GM23338 (cell line): ENCODE data around the gene CYFIP1. TPM values are rescaled to one million over a fixed set of nuclear protein-coding genes. Genes with fewer than 3 reads are reported as not detected.

Source experiments
- ATAC-seq: fragments of 200-7000 bp; cut with Tn5 transposase; 3 replicates; pipeline ENCODE4 v1.9.1; 2020
- DNase-seq: peaks from one replicate; pipeline ENCODE4 v3.0.0-alpha.2; 2015; ENCODE audit warnings: low spot score
- H2AFZ ChIP-seq: fragments of 200-600 bp; sonication (generic); 2 replicates; pipeline ENCODE4 v1.8.0; 2016; ENCODE audit warnings: antibody characterized with exemption, mild to moderate bottlenecking, moderate library complexity
- H3F3A ChIP-seq: fragments of 200-600 bp; sonication (generic); replicated peaks from 2 replicates; pipeline ENCODE4 v1.8.0; 2017; ENCODE audit warnings: antibody characterized with exemption, mixed run types, low read depth
- H3K27ac ChIP-seq: fragments of 200-600 bp; sonication (generic); 2 replicates; pipeline ENCODE4 v1.6.1; 2016; ENCODE audit warnings: low read depth
- H3K27me3 ChIP-seq: fragments of 200-600 bp; sonication (generic); 2 replicates; pipeline ENCODE4 v1.8.0; 2016; ENCODE audit warnings: mild to moderate bottlenecking, mixed run types, moderate library complexity; ENCODE audit not compliant: insufficient read depth
- H3K36me3 ChIP-seq: fragments of 200-600 bp; sonication (generic); 2 replicates; pipeline ENCODE4 v1.8.0; 2016; ENCODE audit warnings: mild to moderate bottlenecking; ENCODE audit not compliant: insufficient read depth
- H3K4me1 ChIP-seq: fragments of 200-600 bp; sonication (generic); 2 replicates; pipeline ENCODE4 v1.8.0; 2016; ENCODE audit warnings: mild to moderate bottlenecking, moderate library complexity; ENCODE audit not compliant: insufficient read depth
- H3K4me2 ChIP-seq: fragments of 200-600 bp; sonication (generic); 2 replicates; pipeline ENCODE4 v1.7.1; 2017; ENCODE audit warnings: mixed run types
- H3K4me3 ChIP-seq: fragments of 200-600 bp; sonication (generic); 2 replicates; pipeline ENCODE4 v1.6.1; 2016; ENCODE audit warnings: mixed run types
- H3K79me2 ChIP-seq: fragments of 200-600 bp; sonication (generic); replicated peaks from 2 replicates; pipeline ENCODE4 v1.8.0; 2017; ENCODE audit warnings: mild to moderate bottlenecking; ENCODE audit not compliant: insufficient read depth
- H3K9me2 ChIP-seq: fragments of 200-600 bp; sonication (generic); 2 replicates; pipeline ENCODE4 v1.8.0; 2017; ENCODE audit not compliant: insufficient read depth
- H4K20me1 ChIP-seq: fragments of 200-600 bp; sonication (generic); replicated peaks from 2 replicates; pipeline ENCODE4 v1.8.0; 2017; ENCODE audit warnings: mild to moderate bottlenecking; ENCODE audit not compliant: insufficient read depth
- H3K27ac Mint-ChIP-seq: 2 replicates; pipeline ENCODE4 v1.8.0; 2020; ENCODE audit warnings: inconsistent platforms, mild to moderate bottlenecking, moderate library complexity, mixed read lengths
- H3K27me3 Mint-ChIP-seq: 3 replicates; pipeline ENCODE4 v1.8.0; 2022; ENCODE audit warnings: low read depth, mild to moderate bottlenecking, moderate library complexity, mixed read lengths, inconsistent platforms; ENCODE audit not compliant: insufficient read depth, poor library complexity
- H3K36me3 Mint-ChIP-seq: 3 replicates; pipeline ENCODE4 v1.8.0; 2021; ENCODE audit warnings: low read depth, mild to moderate bottlenecking, inconsistent platforms, moderate library complexity, mixed read lengths
- H3K4me1 Mint-ChIP-seq: 3 replicates; pipeline ENCODE4 v1.8.0; 2020; ENCODE audit warnings: mild to moderate bottlenecking, inconsistent platforms, mixed read lengths
- H3K4me3 Mint-ChIP-seq: 3 replicates; pipeline ENCODE4 v1.8.0; 2021; ENCODE audit warnings: moderate library complexity, mild to moderate bottlenecking, inconsistent platforms, mixed read lengths
- H3K9me3 Mint-ChIP-seq: 3 replicates; pipeline ENCODE4 v1.8.0; 2020; ENCODE audit warnings: moderate library complexity, mild to moderate bottlenecking, inconsistent platforms, mixed read lengths
- CREB1 ChIP-seq: fragments of 250-450 bp; sonication (Bioruptor Pico); IDR thresholded peaks from 2 replicates; pipeline ENCODE4 v1.5.0; 2020; ENCODE audit warnings: low read depth, mild to moderate bottlenecking, moderate library complexity
- ETS1 ChIP-seq: IDR thresholded peaks from 2 replicates; pipeline ENCODE4 v1.6.1; 2016; ENCODE audit warnings: antibody characterized with exemption
- EZH2 ChIP-seq: fragments of 200-600 bp; sonication (generic); IDR thresholded peaks from one replicate; pipeline ENCODE4 v1.8.0; 2017; ENCODE audit warnings: antibody characterized with exemption, mild to moderate bottlenecking, low read depth; ENCODE audit not compliant: unreplicated experiment
- EZH2phosphoT487 ChIP-seq: fragments of 200-600 bp; sonication (generic); IDR thresholded peaks from one replicate; pipeline ENCODE4 v1.8.1; 2018; ENCODE audit warnings: antibody characterized with exemption; ENCODE audit not compliant: unreplicated experiment
- JUNB ChIP-seq: IDR thresholded peaks from one replicate; pipeline ENCODE4 v1.6.1; 2016; ENCODE audit warnings: antibody characterized with exemption; ENCODE audit not compliant: unreplicated experiment
- NANOG ChIP-seq: IDR thresholded peaks from 2 replicates; pipeline ENCODE4 v1.6.1; 2016; ENCODE audit warnings: antibody characterized with exemption, borderline replicate concordance
- POLR2AphosphoS5 ChIP-seq: IDR thresholded peaks from 2 replicates; pipeline ENCODE4 v1.6.1; 2016; ENCODE audit warnings: antibody characterized with exemption, low read depth
- STAT1 ChIP-seq: IDR thresholded peaks from one replicate; pipeline ENCODE4 v1.6.1; 2016; ENCODE audit warnings: antibody characterized with exemption; ENCODE audit not compliant: unreplicated experiment
- ZNF114 ChIP-seq: fragments of 250-450 bp; sonication (Bioruptor Pico); IDR thresholded peaks from 2 replicates; pipeline ENCODE4 v1.5.0; 2020; ENCODE audit warnings: mild to moderate bottlenecking, moderate library complexity
- ZNF462 ChIP-seq: fragments of 250-450 bp; sonication (Bioruptor Pico); IDR thresholded peaks from 2 replicates; pipeline ENCODE4 v1.5.0; 2020; ENCODE audit warnings: mild to moderate bottlenecking, moderate library complexity
- polyA plus RNA-seq: library from polyadenylated mRNA; unstranded; fragments of >200 nt; fragmentation: Nextera tagmentation; extraction: Ambion mirVana; gene quantifications from 2 replicates; pipeline ENCODE4 v1.2.1, GENCODE V29; 2016
- total RNA-seq: library from RNA; depleted of rRNA; stranded (reverse); fragments of >200 nt; shearing (Covaris generic); gene quantifications from 2 replicates; pipeline ENCODE4 v1.2.3, GENCODE V29; 2014

CYFIP1 gene
- total and polyA plus RNA-seq, 2 experiments from 2014 or later = 20.0 to 73.9 TPM

- no peak for TF ChIP-seq ZNF114 (CRISPR knock-in tag)
- no peak for TF ChIP-seq EZH2
- no peak for TF ChIP-seq POLR2AphosphoS5
- TF ChIP-seq STAT1 = no peak
- TF ChIP-seq EZH2phosphoT487 = no peak
- DNase-seq = no peak
- Histone ChIP-seq H3K4me2 (no peak overlapping the region), H3K27me3 (no peaks in the 10 kb centered on the region), H3K27ac (no peak overlapping the region), H3F3A (no peaks in the 10 kb centered on the region), H3K4me1 (no peaks in the 10 kb centered on the region; the same call in 1 of the 2 replicates), H3K4me3 (no peak overlapping the region), H2AFZ (no peak overlapping the region), H3K79me2 (no peaks in the 10 kb centered on the region), H4K20me1 (no peaks in the 10 kb centered on the region; the same call in 1 of the 2 replicates), H3K36me3 (no peaks in the 10 kb centered on the region), H3K9me2 (no peaks in the 10 kb centered on the region)
- Mint-ChIP-seq H3K4me1 (peaks cover 6% of the 10 kb centered on the region), H3K27ac (no peak overlapping the region), H3K27me3 (peaks cover under 1% of the 10 kb centered on the region), H3K36me3 (peaks cover 12% of the 10 kb centered on the region), H3K9me3 (no peaks in the 10 kb centered on the region), H3K4me3 (no peak overlapping the region)
- ATAC-seq = no peak
Observed at GRCh38 chr15:22887157-22887951, 92.8 kb downstream of the CYFIP1 start.

- Histone ChIP-seq H3K79me2 (no peaks in the 10 kb centered on the region), H2AFZ (no peak overlapping the region), H3F3A (no peaks in the 10 kb centered on the region), H4K20me1 (no peaks in the 10 kb centered on the region; the same call in 1 of the 2 replicates), H3K4me1 (no peaks in the 10 kb centered on the region; the same call in 1 of the 2 replicates), H3K9me2 (no peaks in the 10 kb centered on the region), H3K27me3 (no peaks in the 10 kb centered on the region), H3K36me3 (no peaks in the 10 kb centered on the region), H3K27ac (no peak overlapping the region), H3K4me3 (no peak overlapping the region), H3K4me2 (no peak overlapping the region)
- no peak for DNase-seq
- no peak overlapping the region for H3K4me3 Mint-ChIP-seq
- no peak for ATAC-seq
- H3K27me3 Mint-ChIP-seq = peaks cover 3% of the 10 kb centered on the region
- peaks cover 9% of the 10 kb centered on the region for H3K4me1 Mint-ChIP-seq
- no peaks in the 10 kb centered on the region for H3K9me3 Mint-ChIP-seq
- H3K27ac Mint-ChIP-seq = no peak overlapping the region
- H3K36me3 Mint-ChIP-seq = peaks cover 27% of the 10 kb centered on the region
- TF ChIP-seq NANOG (no peak), EZH2phosphoT487 (no peak), ZNF114 (CRISPR knock-in tag) (no peak), CREB1 (CRISPR knock-in tag) (no peak), ZNF462 (no peak), STAT1 (no peak), ETS1 (no peak), JUNB (no peak)
Observed at GRCh38 chr15:22885120-22885519, 95.0 kb downstream of the CYFIP1 start.
